ENCODE data around the gene ZFP36.

Gene ZFP36

DNA sequence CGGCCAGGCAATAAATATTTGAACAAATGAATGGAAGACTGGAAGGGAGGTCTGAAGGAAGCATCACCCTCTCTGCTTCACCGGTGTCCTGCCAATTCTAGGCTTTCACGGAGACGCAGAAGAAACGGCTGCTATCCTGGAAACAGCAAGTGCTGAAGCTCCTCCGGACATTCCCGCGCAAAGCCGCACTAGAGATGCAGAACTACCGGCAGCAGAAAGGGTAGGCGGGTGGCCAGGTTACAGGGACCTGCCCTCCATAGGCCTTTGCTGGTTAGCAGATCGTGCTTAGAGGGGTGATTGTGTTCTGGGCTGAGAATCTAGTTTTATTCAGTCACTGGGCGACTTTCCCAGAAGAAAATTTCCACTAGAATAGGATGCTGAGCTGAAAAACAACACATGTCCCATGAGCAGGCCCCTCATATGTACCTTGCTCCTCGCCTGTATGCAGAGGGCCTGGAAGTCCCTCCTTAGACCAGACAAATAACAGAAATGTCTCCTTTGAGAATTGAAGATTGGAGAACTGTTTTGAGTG, 26.7 kb upstream of the ZFP36 start:
- H3K4me3 ChIP-seq (replicated peaks; ENCODE audit: low read depth, low read length): no peak overlapping the region
- DNase-seq (ENCODE audit: extremely low read depth, low read depth): no peak
- TF ChIP-seq, protein P1, sequence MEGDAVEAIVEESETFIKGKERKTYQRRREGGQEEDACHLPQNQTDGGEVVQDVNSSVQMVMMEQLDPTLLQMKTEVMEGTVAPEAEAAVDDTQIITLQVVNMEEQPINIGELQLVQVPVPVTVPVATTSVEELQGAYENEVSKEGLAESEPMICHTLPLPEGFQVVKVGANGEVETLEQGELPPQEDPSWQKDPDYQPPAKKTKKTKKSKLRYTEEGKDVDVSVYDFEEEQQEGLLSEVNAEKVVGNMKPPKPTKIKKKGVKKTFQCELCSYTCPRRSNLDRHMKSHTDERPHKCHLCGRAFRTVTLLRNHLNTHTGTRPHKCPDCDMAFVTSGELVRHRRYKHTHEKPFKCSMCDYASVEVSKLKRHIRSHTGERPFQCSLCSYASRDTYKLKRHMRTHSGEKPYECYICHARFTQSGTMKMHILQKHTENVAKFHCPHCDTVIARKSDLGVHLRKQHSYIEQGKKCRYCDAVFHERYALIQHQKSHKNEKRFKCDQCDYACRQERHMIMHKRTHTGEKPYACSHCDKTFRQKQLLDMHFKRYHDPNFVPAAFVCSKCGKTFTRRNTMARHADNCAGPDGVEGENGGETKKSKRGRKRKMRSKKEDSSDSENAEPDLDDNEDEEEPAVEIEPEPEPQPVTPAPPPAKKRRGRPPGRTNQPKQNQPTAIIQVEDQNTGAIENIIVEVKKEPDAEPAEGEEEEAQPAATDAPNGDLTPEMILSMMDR (IDR thresholded peaks at IDR 0.05; ENCODE audit: low read depth, low read length, missing control alignments): no peak

DNA sequence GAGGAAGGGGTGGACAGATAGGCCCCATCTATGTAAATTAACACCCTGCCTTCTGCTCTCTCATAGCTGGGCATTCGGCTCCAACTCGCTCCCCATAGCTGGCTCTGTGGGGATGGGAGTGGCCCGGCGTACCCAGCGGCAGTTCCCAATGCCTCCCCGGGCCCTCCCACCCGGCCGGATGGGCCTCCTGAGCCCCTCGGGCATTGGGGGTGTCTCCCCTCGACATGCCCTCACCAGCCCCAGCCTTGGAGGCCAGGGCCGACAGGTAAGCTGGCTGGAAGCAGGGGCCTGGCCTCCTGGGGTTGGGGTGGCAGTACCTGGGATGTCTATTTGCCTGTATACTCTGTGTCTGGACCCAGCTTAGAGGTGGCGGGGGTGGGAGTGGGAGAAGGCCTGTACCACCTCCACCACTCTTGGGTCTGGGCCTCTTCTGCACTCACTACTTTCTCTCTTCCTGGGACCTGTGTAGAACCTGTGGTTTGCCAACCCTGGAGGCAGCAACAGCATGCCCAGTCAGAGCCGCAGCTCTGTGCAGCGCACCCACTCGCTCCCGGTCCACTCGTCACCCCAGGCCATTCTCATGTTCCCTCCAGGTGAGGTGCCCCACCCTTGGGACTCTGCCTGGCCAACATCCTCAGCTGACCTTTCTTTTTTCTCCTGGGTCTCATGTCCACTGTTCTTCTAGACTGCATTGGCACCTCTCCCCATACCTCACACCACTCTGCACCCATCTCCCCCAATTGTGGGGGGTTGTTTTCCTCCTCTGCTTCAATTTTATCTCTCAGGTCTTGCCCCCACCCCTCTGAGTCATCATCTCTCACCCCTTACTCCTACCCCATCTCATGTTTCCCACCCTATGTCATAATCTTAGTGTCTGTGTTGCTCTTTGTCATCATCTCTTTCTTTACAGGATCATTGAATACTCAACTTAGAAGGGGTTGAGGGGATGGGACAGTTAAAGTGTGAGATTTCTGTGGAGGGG, 25.8 kb upstream of the ZFP36 start:
- no peak overlapping the region for H3K4me3 ChIP-seq (replicated peaks; ENCODE audit: low read depth, low read length)
- TF ChIP-seq, protein P1 (IDR thresholded peaks at IDR 0.05; ENCODE audit: low read depth, low read length, missing control alignments): no peak
- DNase-seq (ENCODE audit: extremely low read depth, low read depth): no peak

DNA sequence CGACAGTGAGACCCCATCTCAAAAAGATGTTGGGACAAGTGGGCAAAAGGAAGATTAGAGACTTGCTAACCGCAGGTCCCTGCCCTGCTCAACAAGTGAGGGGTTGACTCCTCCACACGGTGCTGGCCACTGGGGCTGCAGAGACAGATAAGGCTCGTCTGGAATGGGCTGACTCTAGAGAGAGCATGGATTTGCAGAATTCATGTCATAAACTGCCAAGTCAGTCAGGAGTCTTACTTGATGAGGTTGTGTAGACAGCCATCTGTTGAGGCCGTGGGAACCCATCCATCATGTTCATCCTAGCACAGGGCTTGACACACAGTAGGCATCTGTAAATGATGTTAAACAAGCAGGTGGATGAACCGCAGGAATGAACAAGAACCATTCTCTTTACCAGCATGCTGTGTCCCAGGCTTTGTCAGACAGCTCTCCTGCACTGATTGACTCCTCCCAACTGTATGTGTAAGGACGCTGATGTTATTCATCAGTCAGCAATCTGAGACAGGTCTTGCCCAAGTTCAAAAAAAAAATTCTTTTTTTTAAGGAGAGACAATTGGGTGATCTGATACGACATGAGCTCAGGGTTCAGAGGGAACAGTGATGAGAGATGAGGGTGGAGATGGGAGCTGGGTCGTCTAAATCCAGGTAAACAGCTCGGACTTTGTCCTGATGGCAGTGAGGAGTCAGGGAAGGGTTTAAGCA, 24.6 kb upstream of the ZFP36 start:
- H3K4me3 ChIP-seq (replicated peaks; ENCODE audit: low read depth, low read length): no peak overlapping the region
- no peak for DNase-seq (ENCODE audit: extremely low read depth, low read depth)
- TF ChIP-seq, protein P1 (IDR thresholded peaks at IDR 0.05; ENCODE audit: low read depth, low read length, missing control alignments): no peak

DNA sequence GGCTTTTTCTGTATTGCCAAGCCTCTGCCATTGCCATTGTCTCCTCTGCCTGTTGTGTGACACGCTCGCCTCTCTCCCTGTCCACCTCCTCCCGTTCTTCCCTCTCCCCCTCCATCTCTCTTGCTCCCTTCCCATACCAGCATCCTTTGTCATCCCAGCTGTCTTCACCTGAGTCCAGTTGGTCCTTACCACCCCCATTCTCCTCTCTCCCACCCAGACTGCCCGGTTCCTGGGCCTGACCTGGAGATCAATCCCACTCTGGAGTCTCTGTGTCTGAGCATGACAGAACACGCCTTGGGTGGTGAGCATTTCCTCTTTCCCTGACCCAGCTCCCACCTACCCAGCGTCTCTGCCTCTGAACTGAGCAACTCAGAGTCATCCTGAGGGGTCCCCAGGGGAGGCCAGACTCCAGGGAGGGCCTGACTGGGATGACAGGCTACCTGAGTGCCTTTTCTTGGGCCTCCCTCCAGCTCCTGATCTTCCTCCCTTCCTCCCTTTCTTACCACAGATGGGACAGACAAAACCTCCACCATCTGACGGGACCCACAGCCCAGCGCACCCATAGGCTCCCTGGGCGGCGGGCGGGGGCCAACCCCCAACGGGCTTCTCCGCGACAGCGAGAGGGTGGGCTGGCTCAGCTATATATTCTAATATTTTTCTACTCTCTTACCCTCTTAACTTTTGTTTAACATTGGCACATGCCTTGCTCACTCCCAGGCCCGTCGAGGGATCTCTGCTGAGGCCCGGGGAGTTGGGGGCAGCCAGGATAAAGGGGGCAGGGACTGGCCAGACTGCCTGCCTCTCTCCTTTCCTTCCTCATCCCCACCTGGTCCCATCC, 23.4 kb upstream of the ZFP36 start:
- no peak for DNase-seq (ENCODE audit: extremely low read depth, low read depth)
- no peak overlapping the region for H3K4me3 ChIP-seq (replicated peaks; ENCODE audit: low read depth, low read length)
- TF ChIP-seq, protein P1 (IDR thresholded peaks at IDR 0.05; ENCODE audit: low read depth, low read length, missing control alignments): no peak

DNA sequence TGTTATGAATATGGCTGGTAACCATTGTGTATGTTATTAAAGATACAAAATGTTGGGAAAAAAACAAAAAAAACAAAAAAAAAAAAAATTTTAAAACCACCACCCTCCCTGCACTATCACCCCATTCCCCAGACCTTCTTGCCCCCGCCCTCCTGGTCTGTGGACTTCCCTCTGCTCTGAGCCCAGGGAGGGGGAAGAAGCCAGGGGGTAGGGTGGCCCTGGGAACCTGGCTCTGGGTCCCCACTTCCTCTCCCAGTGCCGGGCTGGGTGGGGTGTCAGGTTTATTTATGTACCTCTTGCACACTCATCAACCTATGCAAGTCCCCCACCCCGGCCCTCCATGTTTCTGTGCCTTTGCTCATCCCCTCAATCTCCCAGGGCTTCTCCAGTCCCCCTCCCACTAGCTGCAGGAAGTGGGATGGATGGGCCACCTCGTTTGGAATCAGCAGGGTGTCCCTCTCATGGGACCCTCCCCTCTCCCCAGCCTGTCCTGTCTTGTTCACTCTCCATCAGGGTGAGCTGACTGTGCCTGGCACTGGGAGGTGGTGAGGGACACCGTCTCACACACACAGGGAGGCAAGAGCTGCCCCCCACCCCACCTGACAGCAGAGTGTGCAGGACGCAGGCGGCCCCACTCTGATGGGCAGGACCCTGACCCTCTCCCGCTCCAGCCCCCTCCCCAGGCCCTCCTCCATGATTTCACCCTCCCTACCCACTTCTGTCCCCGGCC, 21.6 kb upstream of the ZFP36 start:
- TF ChIP-seq, protein P1 (IDR thresholded peaks at IDR 0.05; ENCODE audit: low read depth, low read length, missing control alignments): no peak
- no peak for DNase-seq (ENCODE audit: extremely low read depth, low read depth)
- H3K4me3 ChIP-seq (replicated peaks; ENCODE audit: low read depth, low read length): no peak overlapping the region

Measured in HFF-Myc (cell line).